ENCODE results near the gene IL16.

GRCh38 chr15:81239190-81239589, 42.5 kb downstream of the IL16 start:
- TF ChIP-seq EP300 (conservative IDR thresholded peaks at IDR 0.05; ENCODE audit: poor library complexity, severe bottlenecking) (no peak), RAD21 (conservative IDR thresholded peaks at IDR 0.05) (no peak), EZH2 (IDR thresholded peaks at IDR 0.05; ENCODE audit: borderline replicate concordance, insufficient read depth, low read length, poor library complexity, severe bottlenecking) (no peak), TAF1 (IDR thresholded peaks at IDR 0.05; ENCODE audit: low read depth) (no peak)
- TF ChIP-seq, protein P1, sequence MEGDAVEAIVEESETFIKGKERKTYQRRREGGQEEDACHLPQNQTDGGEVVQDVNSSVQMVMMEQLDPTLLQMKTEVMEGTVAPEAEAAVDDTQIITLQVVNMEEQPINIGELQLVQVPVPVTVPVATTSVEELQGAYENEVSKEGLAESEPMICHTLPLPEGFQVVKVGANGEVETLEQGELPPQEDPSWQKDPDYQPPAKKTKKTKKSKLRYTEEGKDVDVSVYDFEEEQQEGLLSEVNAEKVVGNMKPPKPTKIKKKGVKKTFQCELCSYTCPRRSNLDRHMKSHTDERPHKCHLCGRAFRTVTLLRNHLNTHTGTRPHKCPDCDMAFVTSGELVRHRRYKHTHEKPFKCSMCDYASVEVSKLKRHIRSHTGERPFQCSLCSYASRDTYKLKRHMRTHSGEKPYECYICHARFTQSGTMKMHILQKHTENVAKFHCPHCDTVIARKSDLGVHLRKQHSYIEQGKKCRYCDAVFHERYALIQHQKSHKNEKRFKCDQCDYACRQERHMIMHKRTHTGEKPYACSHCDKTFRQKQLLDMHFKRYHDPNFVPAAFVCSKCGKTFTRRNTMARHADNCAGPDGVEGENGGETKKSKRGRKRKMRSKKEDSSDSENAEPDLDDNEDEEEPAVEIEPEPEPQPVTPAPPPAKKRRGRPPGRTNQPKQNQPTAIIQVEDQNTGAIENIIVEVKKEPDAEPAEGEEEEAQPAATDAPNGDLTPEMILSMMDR (IDR thresholded peaks at IDR 0.05; ENCODE audit: poor library complexity, severe bottlenecking) = no peak
- TF ChIP-seq, protein P2, sequence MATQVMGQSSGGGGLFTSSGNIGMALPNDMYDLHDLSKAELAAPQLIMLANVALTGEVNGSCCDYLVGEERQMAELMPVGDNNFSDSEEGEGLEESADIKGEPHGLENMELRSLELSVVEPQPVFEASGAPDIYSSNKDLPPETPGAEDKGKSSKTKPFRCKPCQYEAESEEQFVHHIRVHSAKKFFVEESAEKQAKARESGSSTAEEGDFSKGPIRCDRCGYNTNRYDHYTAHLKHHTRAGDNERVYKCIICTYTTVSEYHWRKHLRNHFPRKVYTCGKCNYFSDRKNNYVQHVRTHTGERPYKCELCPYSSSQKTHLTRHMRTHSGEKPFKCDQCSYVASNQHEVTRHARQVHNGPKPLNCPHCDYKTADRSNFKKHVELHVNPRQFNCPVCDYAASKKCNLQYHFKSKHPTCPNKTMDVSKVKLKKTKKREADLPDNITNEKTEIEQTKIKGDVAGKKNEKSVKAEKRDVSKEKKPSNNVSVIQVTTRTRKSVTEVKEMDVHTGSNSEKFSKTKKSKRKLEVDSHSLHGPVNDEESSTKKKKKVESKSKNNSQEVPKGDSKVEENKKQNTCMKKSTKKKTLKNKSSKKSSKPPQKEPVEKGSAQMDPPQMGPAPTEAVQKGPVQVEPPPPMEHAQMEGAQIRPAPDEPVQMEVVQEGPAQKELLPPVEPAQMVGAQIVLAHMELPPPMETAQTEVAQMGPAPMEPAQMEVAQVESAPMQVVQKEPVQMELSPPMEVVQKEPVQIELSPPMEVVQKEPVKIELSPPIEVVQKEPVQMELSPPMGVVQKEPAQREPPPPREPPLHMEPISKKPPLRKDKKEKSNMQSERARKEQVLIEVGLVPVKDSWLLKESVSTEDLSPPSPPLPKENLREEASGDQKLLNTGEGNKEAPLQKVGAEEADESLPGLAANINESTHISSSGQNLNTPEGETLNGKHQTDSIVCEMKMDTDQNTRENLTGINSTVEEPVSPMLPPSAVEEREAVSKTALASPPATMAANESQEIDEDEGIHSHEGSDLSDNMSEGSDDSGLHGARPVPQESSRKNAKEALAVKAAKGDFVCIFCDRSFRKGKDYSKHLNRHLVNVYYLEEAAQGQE (IDR thresholded peaks at IDR 0.05; ENCODE audit: borderline replicate concordance) = no peak

Measured in neural cell (in vitro differentiated cells).